H1 (cell line): Measurements from ENCODE around the gene GCHFR. TPM values are rescaled to one million over a fixed set of nuclear protein-coding genes. Genes with fewer than 3 reads are reported as not detected.

ENCODE experiments used
- CTCF ChIA-PET: fragments of 300-600 bp; sonication (Branson Sonifier 250); formaldehyde crosslinking; loops from one replicate; lab custom pipeline; 2021; ENCODE audit not compliant: partially characterized antibody; lab: Charles Lee
- POLR2A ChIA-PET: fragments of 300-600 bp; sonication (Branson Sonifier 250); formaldehyde crosslinking; loops from one replicate; lab custom pipeline; 2021; ENCODE audit warnings: inconsistent platforms; ENCODE audit not compliant: partially characterized antibody; lab: Charles Lee
- DNase-seq, 2 experiments: peaks; one replicate each; pipeline versions ENCODE4 v3.0.0 to v3.0.0-alpha.2; 2010 to 2022; ENCODE audit warnings: low spot score in 2 of 2, low read depth in 1 of 2, mixed read lengths in 1 of 2
- FAIRE-seq: peaks from 2 replicates; lab custom pipeline; 2011; peaks lifted over from hg19 to GRCh38; lab: Jason Lieb, UNC
- H2AFZ ChIP-seq: 2 replicates; pipeline ENCODE4 v1.8.1; 2012; ENCODE audit warnings: low read length, inconsistent platforms
- H2AK5ac ChIP-seq: 2 replicates; pipeline ENCODE4 v1.6.1; 2013; ENCODE audit warnings: low read depth, low read length
- H2BK120ac ChIP-seq: replicated peaks from 2 replicates; pipeline ENCODE3; 2013; ENCODE audit warnings: low read depth, low read length, inconsistent platforms
- H2BK12ac ChIP-seq: 2 replicates; pipeline ENCODE4 v1.6.1; 2013; ENCODE audit warnings: low read depth, low read length
- H2BK15ac ChIP-seq: 2 replicates; pipeline ENCODE4 v1.6.1; 2013; ENCODE audit warnings: low read length
- H2BK20ac ChIP-seq: 2 replicates; pipeline ENCODE4 v1.6.1; 2013; ENCODE audit warnings: low read length
- H2BK5ac ChIP-seq: 2 replicates; pipeline ENCODE4 v1.6.1; 2013; ENCODE audit warnings: low read depth, low read length
- H3K14ac ChIP-seq: 2 replicates; pipeline ENCODE4 v1.6.1; 2013; ENCODE audit warnings: inconsistent platforms; ENCODE audit not compliant: insufficient read length
- H3K18ac ChIP-seq: 2 replicates; pipeline ENCODE4 v1.6.1; 2013; ENCODE audit warnings: low read length; ENCODE audit errors: extremely low read depth
- H3K23ac ChIP-seq: 2 replicates; pipeline ENCODE4 v1.6.1; 2013; ENCODE audit warnings: inconsistent platforms; ENCODE audit not compliant: insufficient read length
- H3K23me2 ChIP-seq: 2 replicates; pipeline ENCODE4 v1.6.1; 2013; ENCODE audit warnings: low read depth, low read length
- H3K27ac ChIP-seq: 2 replicates; pipeline ENCODE4 v1.6.1; 2011; ENCODE audit warnings: low read depth, low read length, inconsistent platforms
- H3K27me3 ChIP-seq, 4 experiments: replicated peaks in 1 of 4; 1 replicate in 1 of 4; 2 replicates in 3 of 4; pipeline versions ENCODE4 v1.6.1 to v1.8.1; 2011 to 2013; ENCODE audit warnings: low read length in 3 of 4, mild to moderate bottlenecking in 3 of 4, inconsistent platforms in 2 of 4, mixed read lengths in 2 of 4, moderate library complexity in 1 of 4; ENCODE audit not compliant: control insufficient read depth in 3 of 4, insufficient read depth in 3 of 4; ENCODE audit errors: extremely low read depth in 1 of 4
- H3K36me3 ChIP-seq, 4 experiments: 2 replicates each; pipeline versions ENCODE4 v1.6.1 to v1.8.1; 2011 to 2013; ENCODE audit warnings: mild to moderate bottlenecking in 4 of 4, low read length in 3 of 4, moderate library complexity in 2 of 4, control low read depth in 1 of 4, inconsistent platforms in 1 of 4; ENCODE audit not compliant: insufficient read depth in 4 of 4, control insufficient read depth in 2 of 4
- H3K4ac ChIP-seq: replicated peaks from 2 replicates; pipeline ENCODE3; 2013; ENCODE audit warnings: low read length, low read depth, mixed read lengths, inconsistent platforms; ENCODE audit not compliant: insufficient read length
- H3K4me1 ChIP-seq, 4 experiments: replicated peaks in 1 of 4; 1 replicate in 1 of 4; 2 replicates in 3 of 4; pipeline versions ENCODE4 v1.6.1 to v1.8.1; 2011 to 2013; ENCODE audit warnings: low read length in 3 of 4, inconsistent platforms in 2 of 4, mixed read lengths in 1 of 4; ENCODE audit not compliant: insufficient read depth in 4 of 4, control insufficient read depth in 3 of 4
- H3K4me2 ChIP-seq, 2 experiments: 2 replicates each; pipeline versions ENCODE4 v1.6.1 to v1.8.1; 2011 to 2013; ENCODE audit warnings: low read depth in 2 of 2, low read length in 2 of 2, control low read depth in 1 of 2, inconsistent platforms in 1 of 2, mild to moderate bottlenecking in 1 of 2; ENCODE audit not compliant: insufficient read depth in 1 of 2
- H3K4me3 ChIP-seq, 4 experiments: fragments of 200-600, 300-600 bp in 1 of 4; sonication (generic), shearing (Covaris generic), sonication (Bioruptor Twin) in 1 of 4; 2 replicates each; pipeline versions ENCODE4 v1.5.1 to v1.8.1; 2011 to 2016; ENCODE audit warnings: low read length in 4 of 4, low read depth in 3 of 4, control low read depth in 2 of 4, inconsistent platforms in 2 of 4, mild to moderate bottlenecking in 2 of 4, mixed read lengths in 1 of 4, moderate library complexity in 1 of 4; ENCODE audit not compliant: insufficient read depth in 2 of 4; ENCODE audit errors: extremely low read depth in 1 of 4
- H3K56ac ChIP-seq: replicated peaks from 2 replicates; pipeline ENCODE3; 2013; ENCODE audit warnings: low read depth, mild to moderate bottlenecking, mixed read lengths, low read length, inconsistent platforms; ENCODE audit not compliant: insufficient read length
- H3K79me1 ChIP-seq: 2 replicates; pipeline ENCODE4 v1.6.1; 2013; ENCODE audit warnings: low read depth, low read length, control low read depth
- H3K79me2 ChIP-seq, 2 experiments: 2 replicates each; pipeline versions ENCODE4 v1.6.1 to v1.8.1; 2012 to 2013; ENCODE audit warnings: low read length in 2 of 2, mild to moderate bottlenecking in 2 of 2, inconsistent platforms in 1 of 2; ENCODE audit not compliant: insufficient read depth in 2 of 2, control insufficient read depth in 1 of 2
- H3K9ac ChIP-seq, 4 experiments: replicated peaks in 1 of 4; 1 replicate in 1 of 4; 2 replicates in 3 of 4; pipeline versions ENCODE4 v1.6.1 to v1.8.1; 2011 to 2013; ENCODE audit warnings: low read depth in 3 of 4, low read length in 3 of 4, control low read depth in 2 of 4, mild to moderate bottlenecking in 2 of 4, moderate library complexity in 2 of 4, inconsistent platforms in 1 of 4; ENCODE audit errors: extremely low read depth in 1 of 4
- H3K9me3 ChIP-seq, 2 experiments: 2 replicates each; pipeline versions ENCODE4 v1.6.1 to v1.8.1; 2012 to 2013; ENCODE audit warnings: mild to moderate bottlenecking in 2 of 2, moderate library complexity in 2 of 2, control low read depth in 1 of 2, inconsistent platforms in 1 of 2, low read depth in 1 of 2, low read length in 1 of 2, mixed read lengths in 1 of 2; ENCODE audit not compliant: insufficient read depth in 2 of 2
- H4K20me1 ChIP-seq, 2 experiments: replicated peaks in 1 of 2; 2 replicates each; pipeline versions ENCODE3 to v1.8.1; 2011 to 2013; ENCODE audit warnings: inconsistent platforms in 2 of 2, low read length in 2 of 2, mild to moderate bottlenecking in 1 of 2; ENCODE audit not compliant: insufficient read depth in 2 of 2, control insufficient read depth in 1 of 2
- H4K5ac ChIP-seq: 2 replicates; pipeline ENCODE4 v1.6.1; 2013; ENCODE audit warnings: low read length, low read depth, mixed read lengths, inconsistent platforms; ENCODE audit not compliant: insufficient read length
- H4K8ac ChIP-seq: 2 replicates; pipeline ENCODE4 v1.8.0; 2013; ENCODE audit warnings: mild to moderate bottlenecking, moderate library complexity, low read length, inconsistent platforms; ENCODE audit not compliant: insufficient read depth; ENCODE audit errors: extremely low read depth
- H4K91ac ChIP-seq: replicated peaks from 2 replicates; pipeline ENCODE3; 2013; ENCODE audit warnings: low read length, mixed read lengths, inconsistent platforms; ENCODE audit not compliant: insufficient read length
- JUN ChIP-seq: IDR thresholded peaks from 2 replicates; pipeline ENCODE4 v1.6.1; 2011; ENCODE audit warnings: low read depth, mild to moderate bottlenecking, improper control_type of control experiment, low read length
- KDM1A ChIP-seq: fragments of 200-600, 300-600 bp; sonication (generic); IDR thresholded peaks from 2 replicates; pipeline ENCODE4 v1.7.1; 2016; ENCODE audit warnings: mild to moderate bottlenecking, low read length, borderline replicate concordance
- PHF8 ChIP-seq: fragments of 200-600 bp; sonication (generic); conservative IDR thresholded peaks from 2 replicates; pipeline ENCODE4 v1.7.1; 2012; ENCODE audit warnings: low read depth, mild to moderate bottlenecking, inconsistent platforms, low read length, moderate library complexity
- SRF ChIP-seq: IDR thresholded peaks from 2 replicates; pipeline ENCODE4 v1.6.1; 2011; ENCODE audit warnings: mild to moderate bottlenecking, low read depth, low read length, moderate library complexity
- WGBS, 2 experiments: shearing (Covaris generic) in 1 of 2; methylation state at CpG; one replicate each; pipeline versions ENCODE4 v1.1.6 to v1.1.7; 2013 to 2015; ENCODE audit warnings: low lambda C conversion rate in 2 of 2, mixed read lengths in 2 of 2, inconsistent platforms in 1 of 2, low coverage in 1 of 2, missing lambda C conversion rate in 1 of 2; ENCODE audit not compliant: insufficient replicate concordance in 2 of 2, insufficient coverage in 1 of 2, insufficient read length in 1 of 2; ENCODE audit errors: extremely low coverage in 1 of 2, missing lambda C conversion rate in 1 of 2; 5-methylcytosine and 5-hydroxymethylcytosine counted together
- polyA plus RNA-seq, 7 experiments: library from polyadenylated mRNA; depleted of rRNA in 3 of 7; stranded (reverse) in 5 of 7; unstranded in 2 of 7; fragments of >200 nt in 5 of 7; fragments of 200-250 nt in 2 of 7; gene quantifications; 1 replicate in 5 of 7; 2 replicates in 1 of 7; 4 replicates in 1 of 7; pipeline versions ENCODE4 v1.2.1 to v1.2.3, GENCODE V29; 2011 to 2013; ENCODE audit warnings: missing spikeins in 2 of 7, mixed read lengths in 2 of 7
- total RNA-seq: library from RNA; stranded (reverse); fragmentation: NEBNext Ultra II Directional; extraction: Animal tissue kit (Norgen Biotek cat#: 25700); gene quantifications from 2 replicates; pipeline ENCODE4 v1.2.1, GENCODE V29; 2021

GCHFR gene
- total and polyA plus RNA-seq, 2 of the 8 experiments (the other 6 are each of a cell fraction or from before 2014, with no cell fraction given) = 25.9 to 81.5 TPM

DNA sequence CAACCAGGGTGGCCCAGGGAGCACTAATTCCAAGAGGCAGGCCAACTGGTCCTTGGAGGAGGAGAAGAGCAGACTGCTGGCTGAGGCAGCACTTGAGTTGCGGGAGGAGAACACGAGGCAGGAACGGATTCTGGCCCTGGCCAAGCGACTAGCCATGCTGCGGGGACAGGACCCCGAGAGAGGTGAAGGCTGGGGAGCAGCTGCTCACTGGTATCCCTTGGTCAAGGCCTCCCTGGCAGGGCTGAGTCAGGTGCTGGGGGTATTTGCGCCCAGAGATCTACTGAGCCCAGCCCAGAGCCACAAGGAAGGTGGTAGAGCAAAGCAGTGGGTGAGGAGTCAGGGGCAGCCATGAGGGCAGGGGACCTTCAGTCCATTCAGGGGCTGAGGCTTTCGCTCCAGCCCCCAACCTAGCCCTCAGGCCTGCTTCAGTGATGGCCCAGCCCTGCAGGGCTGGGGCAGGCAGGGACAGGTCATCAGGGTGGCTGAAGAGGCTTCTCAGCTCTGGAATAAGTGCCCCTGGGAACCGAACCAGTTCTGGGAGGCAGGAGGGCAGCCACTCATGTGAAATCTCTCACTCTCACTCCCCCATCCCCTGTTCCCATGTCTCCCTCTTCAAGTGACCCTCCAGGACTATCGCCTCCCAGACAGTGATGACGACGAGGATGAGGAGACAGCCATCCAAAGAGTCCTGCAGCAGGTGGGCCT is 49.0 kb downstream of the GCHFR start:
- no peak overlapping the region for H3K18ac ChIP-seq
- no peak overlapping the region for H3K4me2 ChIP-seq
- no peaks in the 10 kb centered on the region for H3K9me3 ChIP-seq
- CTCF ChIA-PET = interaction anchor here (1.3 to 2.0 kb wide), 2 partner anchors 46 to 68 kb away, joined by 4 to 7 read pairs; no protein-coding TSS in a partner anchor
- no peaks in the 10 kb centered on the region for H4K20me1 ChIP-seq
- no peak overlapping the region for H2BK5ac ChIP-seq
- H2BK12ac ChIP-seq = no peak overlapping the region
- peaks cover 0 to 5% (median 3%) of the 10 kb centered on the region in 4 experiments; a peak in 5 of 7 replicates for H3K4me1 ChIP-seq
- no peak overlapping the region for H2BK15ac ChIP-seq
- no peak overlapping the region for H3K27ac ChIP-seq
- DNase-seq (no peak), FAIRE-seq (no peak)
- no peak overlapping the region for H2BK120ac ChIP-seq
- no peak overlapping the region for H2AFZ ChIP-seq
- H3K79me2 ChIP-seq = no peaks in the 10 kb centered on the region
- no peaks in the 10 kb centered on the region for H3K79me1 ChIP-seq
- H4K91ac ChIP-seq = no peak overlapping the region
- POLR2A ChIA-PET = interaction anchor here (0.7 kb wide), 1 partner anchor 73 kb away, joined by 3 read pairs; no protein-coding TSS in a partner anchor
- peaks cover 0 to 2% (median 0%) of the 10 kb centered on the region in 4 experiments; a peak in 1 of 8 replicates for H3K36me3 ChIP-seq
- H3K27me3 ChIP-seq = no peaks in the 10 kb centered on the region
- H3K9ac ChIP-seq = no peak overlapping the region
- H4K8ac ChIP-seq = no peak overlapping the region
- H3K23ac ChIP-seq = no peak overlapping the region
- no peak overlapping the region for H2AK5ac ChIP-seq
- H3K4me3 ChIP-seq = no peak overlapping the region
- TF ChIP-seq KDM1A (no peak), PHF8 (no peak), JUN (no peak), SRF (no peak)
- no peaks in the 10 kb centered on the region for H3K23me2 ChIP-seq
- no peak overlapping the region for H3K56ac ChIP-seq
- H3K14ac ChIP-seq = no peak overlapping the region
- H4K5ac ChIP-seq = no peak overlapping the region
- 93% methylated on average over 12 of the region's 12 CpGs; no CpG with 5 or more reads in 1 of the 2 experiments for WGBS, 2 experiments
- no peak overlapping the region for H2BK20ac ChIP-seq
- H3K4ac ChIP-seq = no peak overlapping the region
